PFSK-1 (cell line): ENCODE results near the gene SCARB1.

ENCODE experiments used
- POLR2AphosphoS5 ChIP-seq: IDR thresholded peaks from 2 replicates; pipeline ENCODE4 v1.6.1; 2012; ENCODE audit warnings: low read depth, mild to moderate bottlenecking, control low read depth, low read length, moderate library complexity
- REST ChIP-seq, 2 experiments: IDR thresholded peaks; 2 replicates each; pipeline versions ENCODE4 v1.6.1 to v1.8.0; 2011 to 2012; ENCODE audit warnings: low read depth in 2 of 2, low read length in 2 of 2, control low read depth in 1 of 2, inconsistent platforms in 1 of 2, mild to moderate bottlenecking in 1 of 2, moderate library complexity in 1 of 2; ENCODE audit not compliant: insufficient read depth in 1 of 2
- TAF1 ChIP-seq: IDR thresholded peaks from 2 replicates; pipeline ENCODE4 v1.6.1; 2012; ENCODE audit warnings: low read length, control low read depth, borderline replicate concordance; ENCODE audit not compliant: insufficient read depth

DNA sequence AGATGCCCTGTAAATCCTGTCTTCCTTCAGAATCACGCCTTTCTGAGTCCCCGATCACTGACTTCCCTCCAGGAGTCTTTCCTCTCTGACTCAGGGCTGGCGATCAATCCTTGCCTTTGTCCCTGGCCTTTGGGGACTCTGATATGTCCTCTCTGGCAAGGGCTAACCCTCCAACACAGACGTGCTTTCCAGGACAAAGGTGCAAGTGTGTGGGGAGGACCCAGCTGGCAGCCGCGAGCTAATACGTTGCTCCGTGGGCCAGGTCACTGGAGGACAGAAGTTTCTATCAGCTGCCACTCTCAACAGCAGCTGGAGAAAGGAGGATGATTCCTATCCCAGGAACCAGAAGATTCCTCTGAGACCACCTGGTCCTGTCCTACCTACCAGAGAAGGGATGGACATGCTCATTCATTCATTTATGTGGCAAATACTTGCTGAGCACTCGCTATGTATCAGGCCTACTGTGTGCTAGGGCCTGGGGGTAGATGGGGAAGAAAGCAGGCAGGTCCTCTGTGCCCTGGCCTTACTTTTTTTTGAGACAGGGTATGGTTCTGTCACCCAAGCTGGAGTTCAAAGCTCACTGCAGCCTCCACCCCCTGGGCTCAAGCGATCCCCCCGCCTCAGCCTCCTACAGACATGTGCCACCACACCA lies 8.5 kb upstream of the SCARB1 start:
- TF ChIP-seq POLR2AphosphoS5, result no peak
- no peak for TF ChIP-seq REST (IDR thresholded peaks at IDR 0.05; ENCODE audit: insufficient read depth in 1 of 2, low read depth in 2 of 2, low read length in 2 of 2)
- no peak for TF ChIP-seq TAF1
